ENCODE results near the gene MTFMT.

The MTFMT gene

GRCh38 chr15:65027593-65027992 is 1.8 kb downstream of the MTFMT start:
- no peak for TF ChIP-seq CTCF (IDR thresholded peaks at IDR 0.05)

DNA sequence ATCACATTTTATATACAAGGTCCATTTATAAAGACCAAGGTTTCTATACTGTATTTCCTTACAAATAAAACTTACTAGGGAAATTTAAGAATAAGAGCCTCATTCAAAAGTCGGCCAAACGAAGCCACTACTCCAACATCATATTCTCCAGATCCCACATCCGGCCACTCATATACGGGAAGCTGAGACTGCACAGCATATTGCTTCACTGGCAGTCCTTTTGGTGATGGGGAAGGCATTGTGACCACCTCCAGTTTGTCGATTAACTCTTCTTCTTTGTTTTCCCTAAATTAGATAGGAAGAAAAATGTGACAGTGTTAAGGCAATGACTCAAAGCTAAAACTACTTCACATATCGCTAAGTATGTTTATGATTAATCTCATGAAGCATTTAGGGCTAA is 2.7 kb downstream of the MTFMT start:
- TF ChIP-seq CTCF (IDR thresholded peaks at IDR 0.05) = no peak

- no peak for TF ChIP-seq CTCF (IDR thresholded peaks at IDR 0.05)
Measured at GRCh38 chr15:65021488-65021887, 8.0 kb downstream of the MTFMT start.

GRCh38 chr15:65020419-65020818 is 9.0 kb downstream of the MTFMT start:
- no peak for TF ChIP-seq CTCF (IDR thresholded peaks at IDR 0.05)

DNA sequence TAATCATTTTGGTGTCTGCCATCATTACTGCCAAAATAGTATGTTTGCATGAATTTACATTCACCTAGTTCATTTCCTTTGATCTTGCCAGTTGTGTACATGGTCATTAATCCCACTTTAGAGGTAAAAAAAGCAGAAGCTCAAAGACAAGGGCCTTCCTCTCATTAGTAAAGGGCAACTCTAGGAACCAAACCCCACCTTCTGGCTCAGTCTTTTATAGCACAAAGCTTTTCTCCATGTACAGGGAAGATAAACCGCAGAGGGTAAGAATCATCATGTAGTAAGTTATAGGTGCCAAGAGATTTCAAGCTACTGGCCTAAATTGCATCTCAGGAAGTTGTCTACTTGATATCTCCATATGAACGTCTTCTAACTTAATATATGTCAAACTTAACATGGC is 20.5 kb downstream of the MTFMT start:
- TF ChIP-seq CTCF (IDR thresholded peaks at IDR 0.05) = no peak

GRCh38 chr15:65006876-65007275 is 22.6 kb downstream of the MTFMT start:
- no peak for TF ChIP-seq CTCF (IDR thresholded peaks at IDR 0.05)

GRCh38 chr15:65004993-65005392 is 24.4 kb downstream of the MTFMT start:
- no peak for TF ChIP-seq CTCF (IDR thresholded peaks at IDR 0.05)

- no peak for TF ChIP-seq CTCF (IDR thresholded peaks at IDR 0.05)
Measured at GRCh38 chr15:64997745-64998375, 31.6 kb downstream of the MTFMT start.

Measured in LNCAP (cell line).